ENCODE data around the gene ATF6B.

DNA sequence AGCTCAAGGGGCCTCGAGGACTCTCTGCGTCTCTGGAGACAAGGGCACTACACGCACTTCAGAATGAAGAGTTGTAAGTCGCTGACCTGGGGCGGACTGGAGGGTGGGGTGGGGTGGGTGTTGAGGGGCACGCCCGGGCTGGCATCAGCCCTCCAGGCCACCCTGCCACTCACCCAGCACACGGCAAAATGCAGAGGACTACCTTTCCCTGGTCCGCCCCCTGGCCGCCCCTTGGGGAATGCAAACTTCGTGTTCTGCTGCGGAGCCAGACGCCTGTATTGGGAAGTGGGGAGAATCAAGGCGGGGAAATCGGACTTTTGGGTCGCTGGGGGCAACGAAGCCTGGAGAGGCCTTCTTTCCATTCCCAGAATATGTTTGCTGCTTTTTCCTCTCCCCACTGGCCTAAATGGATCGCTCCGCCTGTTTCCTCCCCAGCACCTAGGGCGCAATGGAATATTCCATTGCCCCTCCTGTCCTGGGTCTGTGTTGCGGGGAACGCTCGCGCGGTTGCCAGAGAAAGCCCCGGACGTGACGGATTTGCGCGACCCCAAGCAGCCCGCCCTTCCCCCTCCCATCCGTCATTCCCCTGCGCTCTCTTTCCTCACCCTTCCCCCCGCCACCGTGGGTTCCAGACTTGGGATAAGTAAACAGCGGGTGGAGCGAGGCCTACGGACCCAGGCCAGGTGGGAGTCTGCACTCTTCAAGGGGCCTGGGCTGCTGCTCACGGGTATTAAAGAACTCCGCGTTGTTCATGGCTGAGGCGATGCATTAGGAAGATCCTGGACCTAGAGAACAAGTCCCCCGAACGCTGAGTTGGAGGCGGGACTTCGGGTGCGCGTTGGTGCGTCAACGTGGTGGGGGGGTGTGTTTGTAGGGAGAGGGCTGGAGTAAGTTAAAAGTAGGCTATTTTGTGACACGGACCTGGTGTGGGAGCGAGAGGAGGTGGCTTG is 25.8 kb upstream of the ATF6B start, which contains the start of gene PPT2:
- TF ChIP-seq POLR2AphosphoS5 (IDR thresholded peaks at IDR 0.05; ENCODE audit: low read depth, low read length) (peak; percentile 60; the same call in 1 of the 2 replicates), BACH1 (IDR thresholded peaks at IDR 0.05; ENCODE audit: low read length) (peak; percentile 18; the same call in 1 of the 2 replicates), SAP30 (IDR thresholded peaks at IDR 0.05; ENCODE audit: insufficient read depth, insufficient replicate concordance, low read length) (peak; percentile 94), POLR2A (IDR thresholded peaks at IDR 0.05; ENCODE audit: control extremely low read depth in 1 of 2, low read depth in 2 of 2, low read length in 2 of 2) (peak in 1 of 2 experiments; percentile 71; a peak in 1 of 3 replicates), YY1 (IDR thresholded peaks at IDR 0.05; ENCODE audit: low read depth, low read length) (0 out of 2 replicates have a peak, but pooled peaks have one; percentile 9), SIN3A (conservative IDR thresholded peaks at IDR 0.05 in 1 of 2, IDR thresholded peaks at IDR 0.05 in 1 of 2; ENCODE audit: low read depth in 1 of 2, low read length in 2 of 2) (peak; percentile 91 to 93), BRCA1 (IDR thresholded peaks at IDR 0.05; ENCODE audit: low read depth, low read length) (peak; percentile 49; the same call in 1 of the 2 replicates), CREB1 (IDR thresholded peaks at IDR 0.05) (peak; percentile 99), GABPA (IDR thresholded peaks at IDR 0.05; ENCODE audit: borderline replicate concordance, insufficient read depth, low read length) (no peak; the same call in 1 of the 2 replicates), SIRT6 (IDR thresholded peaks at IDR 0.05; ENCODE audit: low read length) (no peak), TBP (IDR thresholded peaks at IDR 0.05; ENCODE audit: low read depth, low read length) (peak; percentile 62; the same call in 1 of the 2 replicates)
- TF ChIP-seq, protein P1, sequence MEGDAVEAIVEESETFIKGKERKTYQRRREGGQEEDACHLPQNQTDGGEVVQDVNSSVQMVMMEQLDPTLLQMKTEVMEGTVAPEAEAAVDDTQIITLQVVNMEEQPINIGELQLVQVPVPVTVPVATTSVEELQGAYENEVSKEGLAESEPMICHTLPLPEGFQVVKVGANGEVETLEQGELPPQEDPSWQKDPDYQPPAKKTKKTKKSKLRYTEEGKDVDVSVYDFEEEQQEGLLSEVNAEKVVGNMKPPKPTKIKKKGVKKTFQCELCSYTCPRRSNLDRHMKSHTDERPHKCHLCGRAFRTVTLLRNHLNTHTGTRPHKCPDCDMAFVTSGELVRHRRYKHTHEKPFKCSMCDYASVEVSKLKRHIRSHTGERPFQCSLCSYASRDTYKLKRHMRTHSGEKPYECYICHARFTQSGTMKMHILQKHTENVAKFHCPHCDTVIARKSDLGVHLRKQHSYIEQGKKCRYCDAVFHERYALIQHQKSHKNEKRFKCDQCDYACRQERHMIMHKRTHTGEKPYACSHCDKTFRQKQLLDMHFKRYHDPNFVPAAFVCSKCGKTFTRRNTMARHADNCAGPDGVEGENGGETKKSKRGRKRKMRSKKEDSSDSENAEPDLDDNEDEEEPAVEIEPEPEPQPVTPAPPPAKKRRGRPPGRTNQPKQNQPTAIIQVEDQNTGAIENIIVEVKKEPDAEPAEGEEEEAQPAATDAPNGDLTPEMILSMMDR (IDR thresholded peaks at IDR 0.05; ENCODE audit: control extremely low read depth in 1 of 3, insufficient read depth in 1 of 3, low read depth in 1 of 3, low read length in 3 of 3) = peak in 2 of 3 experiments; percentile 13 to 24; a peak in 3 of 4 replicates
- TF ChIP-seq, protein P2, sequence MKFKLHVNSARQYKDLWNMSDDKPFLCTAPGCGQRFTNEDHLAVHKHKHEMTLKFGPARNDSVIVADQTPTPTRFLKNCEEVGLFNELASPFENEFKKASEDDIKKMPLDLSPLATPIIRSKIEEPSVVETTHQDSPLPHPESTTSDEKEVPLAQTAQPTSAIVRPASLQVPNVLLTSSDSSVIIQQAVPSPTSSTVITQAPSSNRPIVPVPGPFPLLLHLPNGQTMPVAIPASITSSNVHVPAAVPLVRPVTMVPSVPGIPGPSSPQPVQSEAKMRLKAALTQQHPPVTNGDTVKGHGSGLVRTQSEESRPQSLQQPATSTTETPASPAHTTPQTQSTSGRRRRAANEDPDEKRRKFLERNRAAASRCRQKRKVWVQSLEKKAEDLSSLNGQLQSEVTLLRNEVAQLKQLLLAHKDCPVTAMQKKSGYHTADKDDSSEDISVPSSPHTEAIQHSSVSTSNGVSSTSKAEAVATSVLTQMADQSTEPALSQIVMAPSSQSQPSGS (IDR thresholded peaks at IDR 0.05; ENCODE audit: low read length) = 0 out of 2 replicates have a peak, but pooled peaks have one; percentile 57
- TF ChIP-seq, protein P3, sequence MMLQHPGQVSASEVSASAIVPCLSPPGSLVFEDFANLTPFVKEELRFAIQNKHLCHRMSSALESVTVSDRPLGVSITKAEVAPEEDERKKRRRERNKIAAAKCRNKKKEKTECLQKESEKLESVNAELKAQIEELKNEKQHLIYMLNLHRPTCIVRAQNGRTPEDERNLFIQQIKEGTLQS (IDR thresholded peaks at IDR 0.05; ENCODE audit: insufficient read depth, low read depth, low read length) = peak; percentile 79

Measured in H1 (cell line).